ENCODE data around the gene ABCA5. TPM values are rescaled to one million over a fixed set of nuclear protein-coding genes. Genes with fewer than 3 reads are reported as not detected.

ABCA5 gene
- 4.1 and 4.7 TPM in 2 replicates for total RNA-seq (2014; rRNA removed; shearing (Covaris generic))

GRCh38 chr17:69327060-69327831 lies at the start of gene ABCA5:
Gene ABCA5, minus strand, starts transcription at chr17:69327133. Its CDS starts 12,718 bp downstream, at chr17:69314415.

GRCh38 chr17:69228576-69228975 lies 98.4 kb downstream of the ABCA5 start, which contains the start of gene ABCA10:
Gene ABCA10, minus strand, starts transcription at chr17:69228824. Its CDS starts 3,466 bp downstream, at chr17:69225358.

Small RNAs within 50 kb of the gene (small RNA-seq; reads per million reads assigned to genes)
- gene RF00561 (not detected), gene SNRPGP4 (not detected)

Other genes with a start within 250 kb of the ABCA5 start
- gene ABCA6, start 185.2 kb downstream of the ABCA5 start, total RNA-seq (2014; rRNA removed; shearing (Covaris generic)) = 0.79 and 1.6 TPM in 2 replicates
- gene ABCA10, start 98.3 kb downstream of the ABCA5 start, total RNA-seq (2014; rRNA removed; shearing (Covaris generic)) = 12.7 and 15.4 TPM in 2 replicates
- gene MAP2K6, start 87.6 kb upstream of the ABCA5 start, total RNA-seq (2014; rRNA removed; shearing (Covaris generic)) = 5.2 TPM in 2 replicates

All from A375 (cell line).